GM21390 (cell line): ENCODE data around the gene QRFPR.
"Not testable (repeated sequence)": the region's sequence is repeated elsewhere in the genome, so short reads cannot be mapped to it uniquely, and the experiment has no call there.

Source experiments
- ATAC-seq: cut with Tn5 transposase; IDR thresholded peaks from one replicate; pipeline ENCODE4 v1.9.1; 2021; ENCODE audit not compliant: unreplicated experiment

The QRFPR gene

GRCh38 chr4:121380776-121381462, at the start of gene QRFPR:
Gene QRFPR, minus strand, starts transcription at chr4:121381018. Its CDS starts 371 bp downstream, at chr4:121380647.
- ATAC-seq: no peak

GRCh38 chr4:121428721-121429120, 47.9 kb upstream of the QRFPR start:
- no peak for ATAC-seq

GRCh38 chr4:121421594-121421993, 40.8 kb upstream of the QRFPR start:
- ATAC-seq: no peak

DNA sequence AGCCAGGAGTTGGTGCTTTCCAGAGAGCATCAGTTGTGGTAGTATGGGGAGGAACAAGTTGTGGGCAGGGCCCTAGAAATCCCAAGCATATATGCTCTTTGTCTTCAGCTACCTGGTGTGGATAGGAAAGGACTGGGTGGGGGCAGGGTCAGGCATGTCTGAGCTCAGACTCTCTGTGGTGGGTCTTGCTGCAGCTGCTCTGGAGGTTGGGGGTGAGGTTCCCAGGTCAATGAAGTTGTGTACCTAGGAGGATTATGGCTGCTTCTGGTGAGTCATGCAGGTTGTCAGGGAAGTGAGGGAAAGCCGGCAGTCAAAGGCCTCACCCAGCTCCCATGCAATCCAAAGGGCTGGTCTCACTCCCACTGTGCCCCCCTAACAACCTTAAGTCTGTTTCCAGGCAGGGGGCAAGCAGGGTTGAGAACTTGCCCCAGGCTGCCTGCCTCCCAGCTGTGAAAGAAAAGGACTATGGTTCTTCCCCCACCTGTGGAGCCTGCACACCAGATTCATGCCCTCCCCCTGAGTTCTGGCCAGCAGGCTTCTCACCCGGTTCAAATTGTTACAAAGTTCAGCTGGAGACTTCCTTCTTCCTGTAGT, 30.4 kb upstream of the QRFPR start:
- ATAC-seq: no peak

DNA sequence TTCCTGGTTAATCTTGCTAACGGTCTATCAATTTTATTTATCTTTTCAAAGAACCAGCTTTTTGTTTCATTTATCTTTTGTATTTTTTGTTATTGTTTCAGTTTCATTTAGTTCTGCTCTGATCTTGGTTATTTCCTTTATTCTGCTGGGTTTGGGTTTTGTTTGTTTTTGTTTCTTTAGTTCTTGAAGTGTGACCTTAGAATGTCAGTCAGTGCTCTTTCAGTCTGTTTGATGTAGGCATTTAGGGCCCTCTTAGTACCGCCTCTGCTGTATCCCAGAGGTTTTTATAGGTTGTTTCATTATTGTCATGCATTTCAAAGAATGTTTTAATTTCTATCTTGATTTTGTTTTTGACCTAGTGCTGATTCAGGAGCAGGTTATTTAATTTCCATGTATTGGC, 27.7 kb upstream of the QRFPR start:
- not testable (repeated sequence) for ATAC-seq

DNA sequence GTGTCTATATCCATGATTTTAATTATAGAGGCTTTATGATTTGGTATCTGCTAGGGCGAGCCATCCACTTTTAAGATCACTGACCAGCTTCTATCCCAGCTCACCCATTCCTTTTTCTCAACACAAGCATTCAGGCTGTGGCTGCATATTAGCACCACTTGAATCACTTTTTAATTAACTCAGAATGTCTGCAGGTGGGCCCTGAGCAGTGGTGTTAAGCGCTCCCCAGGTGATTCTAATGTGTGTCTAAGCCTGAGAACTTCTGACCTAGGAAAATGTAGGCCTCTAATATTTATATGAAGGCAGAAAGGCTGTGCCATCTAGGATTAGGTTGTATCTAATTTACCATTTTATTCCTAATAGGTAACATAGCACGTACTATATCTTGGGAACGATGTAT, 19.8 kb upstream of the QRFPR start:
- no peak for ATAC-seq

DNA sequence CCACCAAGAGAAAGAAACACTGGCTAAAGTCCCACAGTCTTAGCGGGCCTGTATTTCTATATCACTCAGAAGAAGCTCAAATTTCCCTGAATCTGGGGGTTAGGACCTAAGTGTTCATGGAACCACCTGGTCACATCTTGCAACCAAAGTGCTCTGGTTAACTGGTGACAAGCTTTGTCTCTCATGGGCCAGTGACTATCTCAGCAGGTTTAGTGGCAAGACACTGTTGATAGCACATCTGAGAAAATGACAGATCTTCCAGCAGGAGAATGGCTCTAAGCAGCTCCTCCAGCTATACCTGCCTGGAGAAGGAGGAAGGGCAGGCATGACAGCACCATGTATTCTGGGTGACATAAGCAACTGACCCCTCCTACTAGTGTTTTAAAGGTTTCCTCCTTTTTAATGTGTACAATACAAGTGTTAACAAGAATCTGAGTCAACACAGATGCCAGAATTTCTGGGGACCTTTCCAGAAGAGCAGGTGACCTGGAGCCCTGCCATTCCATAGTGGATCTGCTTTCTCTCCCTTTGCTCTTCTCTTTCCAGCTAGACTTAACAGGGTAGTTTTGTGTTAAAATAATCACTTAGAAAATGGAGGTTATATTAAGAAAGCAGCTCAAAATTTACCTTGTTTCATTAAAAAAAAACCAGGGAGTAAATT, 17.3 kb upstream of the QRFPR start:
- no peak for ATAC-seq

DNA sequence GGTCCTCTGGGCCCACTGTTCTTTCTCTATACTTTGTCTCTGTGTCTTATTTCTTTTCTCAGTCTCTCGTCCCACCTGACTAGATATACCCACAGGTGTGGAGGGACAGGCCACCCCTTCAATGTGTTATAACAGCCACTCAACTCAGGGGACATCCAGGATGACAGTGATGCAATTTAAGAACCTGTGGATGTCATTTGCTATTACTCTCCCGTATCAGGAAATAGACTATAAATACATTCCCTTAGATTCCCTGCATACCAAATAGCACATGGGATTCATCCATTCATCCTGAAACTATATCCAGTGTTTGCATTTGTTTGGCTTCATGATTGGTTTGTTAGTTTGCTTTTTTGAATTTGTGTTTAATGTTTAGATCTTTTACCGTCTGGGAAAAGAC, 16.6 kb upstream of the QRFPR start:
- no peak for ATAC-seq

GRCh38 chr4:121392426-121393086, 11.7 kb upstream of the QRFPR start:
- no peak for ATAC-seq

GRCh38 chr4:121390335-121390734, 9.5 kb upstream of the QRFPR start:
- ATAC-seq: no peak

DNA sequence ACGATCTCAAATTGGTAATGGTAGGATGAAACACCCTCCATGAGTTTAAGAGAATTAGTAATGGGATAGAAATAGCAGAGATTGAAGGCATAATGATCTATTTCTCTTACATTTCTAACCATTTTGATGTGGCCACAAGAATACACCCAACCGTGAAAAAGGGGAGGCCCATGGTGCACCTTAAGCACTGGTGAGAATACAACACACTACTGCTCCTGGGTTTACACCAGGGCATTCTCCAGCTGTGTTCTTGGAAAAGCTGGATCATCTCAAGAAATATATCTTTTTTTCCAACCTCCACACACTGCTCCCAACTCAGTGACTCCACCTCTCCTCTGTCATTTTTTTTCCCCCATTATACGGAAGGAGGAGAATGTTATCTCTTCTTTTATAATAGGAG, 1.5 kb downstream of the QRFPR start:
- no peak for ATAC-seq

GRCh38 chr4:121377076-121377475, 3.7 kb downstream of the QRFPR start:
- no peak for ATAC-seq

- no peak for ATAC-seq
Observed at GRCh38 chr4:121376556-121376955, 4.3 kb downstream of the QRFPR start.

DNA sequence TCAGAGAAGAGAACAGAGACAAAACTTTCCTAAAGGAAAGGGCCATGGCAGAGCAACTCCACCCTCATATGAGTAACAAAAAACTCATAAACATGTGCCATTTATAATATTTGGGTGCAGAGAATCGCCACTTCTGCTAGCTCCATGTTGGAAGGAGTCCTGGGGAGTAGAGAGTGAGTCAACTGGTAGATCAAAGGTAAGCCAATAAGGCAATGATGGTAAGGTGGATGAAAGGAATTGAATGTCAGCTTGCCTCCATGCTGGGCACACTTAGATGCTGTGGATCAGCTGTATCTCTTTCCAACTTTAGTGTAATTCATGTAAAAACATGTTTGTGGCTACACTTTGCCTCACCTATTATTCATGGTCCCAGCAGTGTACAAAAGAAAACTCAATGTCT, 4.7 kb downstream of the QRFPR start:
- no peak for ATAC-seq

GRCh38 chr4:121375262-121375661, 5.6 kb downstream of the QRFPR start:
- ATAC-seq: no peak

DNA sequence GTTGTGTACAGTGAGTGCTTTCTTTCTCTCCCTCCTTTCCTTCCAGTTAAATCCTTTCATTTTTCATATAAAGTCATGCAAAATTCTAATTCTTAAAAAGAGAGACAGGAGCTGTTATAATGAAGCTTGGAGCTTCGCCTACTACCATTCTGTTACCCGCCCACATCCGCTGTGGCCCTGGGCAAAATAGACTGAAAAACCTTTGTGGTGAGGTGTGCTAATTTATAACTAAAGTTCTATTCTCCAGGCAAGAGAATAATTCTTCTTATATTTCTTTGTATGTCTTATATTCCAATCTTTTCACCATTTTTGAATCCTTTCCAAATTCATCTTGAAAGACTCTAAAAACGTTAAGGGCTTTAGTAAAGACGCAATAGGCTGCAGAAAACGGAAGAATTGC, 7.0 kb downstream of the QRFPR start:
- no peak for ATAC-seq

- peak; percentile 57 for ATAC-seq
Observed at GRCh38 chr4:121370729-121371325, 10.0 kb downstream of the QRFPR start.

DNA sequence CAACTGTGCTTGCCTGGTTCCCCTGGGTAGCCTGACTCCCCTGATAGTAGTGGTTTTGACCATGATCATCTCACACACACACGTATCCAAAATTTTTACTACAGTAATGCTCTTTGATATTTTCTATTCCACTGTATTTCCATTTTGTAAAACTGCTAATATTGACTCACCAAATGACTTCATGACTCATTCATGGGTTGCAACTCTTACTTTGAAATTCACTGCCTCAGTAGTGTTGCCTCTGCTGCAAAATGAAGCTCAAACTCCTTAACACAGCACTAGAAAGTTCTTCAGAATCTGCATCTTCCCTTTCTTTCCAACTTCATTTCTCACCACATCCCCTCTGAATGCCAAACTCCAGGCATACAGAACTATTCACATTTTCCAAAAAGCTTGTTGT, 20.3 kb downstream of the QRFPR start:
- ATAC-seq: no peak

- no peak for ATAC-seq
Observed at GRCh38 chr4:121358473-121358872, 22.3 kb downstream of the QRFPR start.

- no peak for ATAC-seq
Observed at GRCh38 chr4:121353213-121353612, 27.6 kb downstream of the QRFPR start.

DNA sequence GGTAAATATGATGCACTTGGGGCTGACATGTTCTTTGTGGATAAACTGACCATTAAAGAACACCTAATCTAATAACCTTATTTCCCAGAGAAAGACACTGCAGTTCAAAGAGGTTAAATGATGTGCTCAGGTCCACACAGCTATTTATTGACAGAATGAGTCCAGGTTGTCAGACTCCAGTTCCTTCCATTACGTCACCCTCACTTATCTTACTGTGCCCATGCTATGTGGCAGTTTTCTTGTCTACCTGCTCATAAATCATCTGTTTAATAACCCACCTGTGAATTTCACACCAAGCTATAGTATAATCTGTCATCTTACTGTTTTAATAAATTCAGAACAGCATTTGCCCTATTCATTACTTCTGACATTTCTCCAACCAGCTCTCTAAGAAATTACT, 36.7 kb downstream of the QRFPR start:
- ATAC-seq: no peak

DNA sequence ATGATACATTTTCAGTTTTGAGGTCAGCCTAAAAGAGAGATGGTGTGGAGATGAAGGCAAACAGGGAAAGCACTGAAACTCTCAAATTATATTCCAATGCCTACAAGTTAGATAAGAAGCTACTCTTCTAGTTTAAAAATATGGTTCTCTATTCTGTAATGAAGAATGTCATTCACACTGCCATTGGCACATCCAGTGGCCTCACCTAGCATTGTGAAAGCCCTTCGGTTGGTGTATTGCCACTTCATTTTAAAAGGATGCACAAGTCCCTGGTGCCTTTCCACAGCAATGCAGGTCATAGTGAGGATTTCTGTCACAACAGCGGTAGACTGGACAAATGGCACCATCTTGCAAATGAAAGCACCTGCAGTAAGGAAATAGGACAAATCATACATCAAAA, 40.6 kb downstream of the QRFPR start:
- no peak for ATAC-seq
